AG04450 (cell line): ENCODE data around the gene DPEP2NB. TPM values are rescaled to one million over a fixed set of nuclear protein-coding genes. Genes with fewer than 3 reads are reported as not detected.

Experiments
- CTCF ChIA-PET: fragments of 300-600, 350-600 bp; formaldehyde crosslinking; extraction: SDS; loops from one replicate; lab custom pipeline; 2022; ENCODE audit warnings: antibody characterized with exemption, inconsistent platforms; lab: Charles Lee
- POLR2A ChIA-PET: fragments of 350-600 bp; formaldehyde crosslinking; extraction: SDS; loops from one replicate; lab custom pipeline; 2021; ENCODE audit warnings: antibody characterized with exemption, inconsistent platforms; lab: Yijun Ruan, JAX
- DNase-seq: peaks from one replicate; pipeline ENCODE4 v3.0.0-alpha.2; 2011; ENCODE audit warnings: low read depth, low spot score
- H3K27ac ChIP-seq: one replicate; pipeline ENCODE4 v1.5.1; 2012; ENCODE audit warnings: low read depth, low read length, control low read depth
- H3K27me3 ChIP-seq: one replicate; pipeline ENCODE4 v1.6.0; 2012; ENCODE audit warnings: low read length; ENCODE audit not compliant: control insufficient read depth, insufficient read depth
- H3K4me3 ChIP-seq: 2 replicates; pipeline ENCODE4 v1.5.1; 2011; ENCODE audit warnings: mild to moderate bottlenecking, low read depth, low read length, control low read depth
- H3K9me3 ChIP-seq: 2 replicates; pipeline ENCODE4 v1.5.1; 2012; ENCODE audit warnings: low read length; ENCODE audit not compliant: control insufficient read depth, insufficient read depth
- CTCF ChIP-seq: IDR thresholded peaks from 2 replicates; pipeline ENCODE4 v1.5.1; 2011; ENCODE audit warnings: low read depth, low read length, control low read depth, inconsistent platforms
- polyA plus RNA-seq: library from polyadenylated mRNA; depleted of rRNA; stranded (reverse); fragments of >200 nt; gene quantifications from 2 replicates; pipeline ENCODE4 v1.2.3, GENCODE V29; 2011

DPEP2NB gene
- polyA plus RNA-seq, 1 experiment: not detected

GRCh38 chr16:68040506-68041288 lies 25.0 kb upstream of the DPEP2NB start:
- no peaks in the 10 kb centered on the region for H3K9me3 ChIP-seq
- no peaks in the 10 kb centered on the region for H3K27me3 ChIP-seq
- no peak overlapping the region for H3K4me3 ChIP-seq
- peak; percentile 18 for DNase-seq
- no peak overlapping the region for H3K27ac ChIP-seq
- POLR2A ChIA-PET: interaction anchor here (0.6 kb wide), 1 partner anchor 106 kb away, joined by 3 read pairs; no protein-coding TSS in a partner anchor
- CTCF ChIA-PET: interaction anchor here (0.5 to 1.8 kb wide), 50 partner anchors 8 to 948 kb away, joined by 3 to 22 read pairs (median 4); partner anchors contain the start of genes DDX28 and DUS2
- peak; percentile 88 for TF ChIP-seq CTCF

GRCh38 chr16:68037841-68038597 lies 22.3 kb upstream of the DPEP2NB start:
- ChIA-PET CTCF (interaction anchor here (0.7 kb wide), 1 partner anchor 10 kb away, joined by 3 read pairs; no protein-coding TSS in a partner anchor), POLR2A (no interaction called here)
- Histone ChIP-seq H3K4me3 (no peak overlapping the region), H3K27ac (no peak overlapping the region), H3K9me3 (no peaks in the 10 kb centered on the region), H3K27me3 (no peaks in the 10 kb centered on the region)
- TF ChIP-seq CTCF: no peak
- no peak for DNase-seq

GRCh38 chr16:68035227-68035626 lies 19.5 kb upstream of the DPEP2NB start:
- DNase-seq: no peak
- no peak overlapping the region for H3K27ac ChIP-seq
- no peaks in the 10 kb centered on the region for H3K9me3 ChIP-seq
- no peak for TF ChIP-seq CTCF
- H3K27me3 ChIP-seq: no peaks in the 10 kb centered on the region
- H3K4me3 ChIP-seq: no peak overlapping the region
- CTCF ChIA-PET: interaction anchor here (0.6 kb wide), 1 partner anchor 112 kb away, joined by 4 read pairs; no protein-coding TSS in a partner anchor
- POLR2A ChIA-PET: no interaction called here

GRCh38 chr16:68033101-68033500 lies 17.4 kb upstream of the DPEP2NB start:
- H3K27me3 ChIP-seq: no peaks in the 10 kb centered on the region
- CTCF ChIA-PET: interaction anchor here (0.6 kb wide), 1 partner anchor 359 kb away, joined by 3 read pairs; no protein-coding TSS in a partner anchor

More at GRCh38 chr16:68033101-68033500, 17.4 kb upstream of the DPEP2NB start:
- POLR2A ChIA-PET: no interaction called here
- no peak for DNase-seq
- Histone ChIP-seq H3K27ac (no peak overlapping the region), H3K9me3 (no peaks in the 10 kb centered on the region), H3K4me3 (no peak overlapping the region)
- TF ChIP-seq CTCF: no peak
